Measurements from ENCODE around the gene LIM2. TPM values are rescaled to one million over a fixed set of nuclear protein-coding genes. Genes with fewer than 3 reads are reported as not detected.

Gene LIM2
- total and polyA plus RNA-seq, 2 of the 4 experiments (the other 2 are of a cell fraction), result not detected

DNA sequence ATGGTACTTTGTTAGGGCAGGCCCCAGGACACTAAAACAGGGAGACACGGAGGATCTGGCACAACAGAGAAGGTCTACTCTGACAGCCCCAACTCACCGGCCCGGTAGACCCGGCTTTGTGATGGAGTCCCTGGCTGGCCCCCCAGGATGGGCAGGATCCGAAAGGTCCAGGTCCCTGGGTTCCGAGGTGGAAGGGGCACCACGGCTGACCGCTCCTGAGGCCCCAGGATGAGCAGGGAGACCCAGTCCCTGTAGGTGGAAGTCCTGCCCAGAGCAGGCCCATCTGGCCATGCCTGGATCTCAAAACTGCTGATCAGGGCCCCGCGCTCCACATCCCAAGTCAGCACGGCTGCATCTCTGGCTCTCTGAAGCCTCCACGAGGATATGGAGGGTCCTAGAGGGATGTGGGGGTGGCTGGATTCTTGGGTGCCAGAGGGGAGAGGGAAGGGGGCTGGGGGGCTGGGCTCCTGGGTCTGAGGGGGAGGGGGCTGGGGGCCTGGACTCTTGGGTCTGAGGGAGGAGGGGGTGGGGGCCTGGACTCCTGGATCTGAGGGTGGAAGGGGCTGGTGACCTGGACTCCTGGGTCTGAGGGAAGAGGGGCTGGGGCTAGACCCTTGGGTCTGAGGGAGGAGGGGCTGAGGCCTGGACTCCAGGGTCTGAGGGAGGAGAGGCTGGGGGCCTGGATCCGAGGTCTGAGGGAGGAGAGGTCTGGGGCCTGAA lies 50.5 kb downstream of the LIM2 start:
- Histone ChIP-seq H3K14ac (replicated peaks; ENCODE audit: low read depth, low read length) (no peak overlapping the region), H2BK15ac (ENCODE audit: low read depth, low read length) (no peak overlapping the region), H2BK20ac (ENCODE audit: low read depth, low read length) (no peak overlapping the region), H2BK5ac (ENCODE audit: low read depth, low read length, poor library complexity, severe bottlenecking) (no peak overlapping the region), H3K79me1 (ENCODE audit: low read depth in 1 of 2, low read length in 2 of 2) (no peaks in the 10 kb centered on the region), H4K20me1 (ENCODE audit: insufficient read depth, low read length) (no peaks in the 10 kb centered on the region), H4K91ac (ENCODE audit: insufficient read depth, low read depth, low read length) (no peak overlapping the region), H3K4ac (ENCODE audit: low read depth, low read length) (no peak overlapping the region), H3K36me3 (ENCODE audit: control insufficient read depth, insufficient read depth, low read length) (no peaks in the 10 kb centered on the region), H3K9me3 (ENCODE audit: control insufficient read depth, insufficient read depth, low read length) (no peaks in the 10 kb centered on the region), H2AK9ac (replicated peaks; ENCODE audit: low read depth, low read length, poor library complexity) (no peak overlapping the region), H3K23ac (ENCODE audit: low read depth, low read length) (no peak overlapping the region), H3K27ac (ENCODE audit: insufficient read depth, low read length) (no peak overlapping the region), H3K56ac (ENCODE audit: extremely low read depth, insufficient read depth, low read length) (no peak overlapping the region), H4K5ac (ENCODE audit: low read depth, low read length) (no peak overlapping the region), H2AK5ac (ENCODE audit: low read depth, low read length) (no peak overlapping the region), H3K4me3 (ENCODE audit: insufficient read depth, low read depth, low read length) (no peak overlapping the region), H3K9ac (ENCODE audit: low read depth, low read length) (no peak overlapping the region), H3K27me3 (ENCODE audit: control insufficient read depth, insufficient read depth, low read length) (no peaks in the 10 kb centered on the region), H2BK120ac (ENCODE audit: low read depth, low read length) (no peak overlapping the region), H3K9me1 (ENCODE audit: insufficient read depth, low read length) (0 out of 2 replicates have a peak, but pooled peaks cover 4% of the 10 kb centered on the region), H2AFZ (replicated peaks; ENCODE audit: low read length, poor library complexity) (no peak overlapping the region), H3K4me1 (ENCODE audit: control insufficient read depth, insufficient read depth, low read length) (no peaks in the 10 kb centered on the region), H4K8ac (ENCODE audit: low read depth in 2 of 2, low read length in 2 of 2) (no peak overlapping the region), H3K18ac (ENCODE audit: low read depth, low read length) (no peak overlapping the region), H3K4me2 (ENCODE audit: low read depth, low read length) (no peak overlapping the region)
- no TSS peak for BruUV-seq (replicated peaks)
- DNase-seq, result no peak
- in situ Hi-C loops (cut with MboI; ENCODE audit: low sequenced_read_pairs), result no loop called here
- CTCF ChIA-PET, result no interaction called here
- WGBS, 2 experiments (ENCODE audit: extremely low coverage in 2 of 2, insufficient read length in 1 of 2), result 93% methylated on average over 6 of the region's 13 CpGs; no CpG with 5 or more reads in 1 of the 2 experiments
- dilution Hi-C loops (cut with HindIII; ENCODE audit: low sequenced_read_pairs, unreplicated experiment), result no loop called here
- intact Hi-C loops (cut with micrococcal nuclease), result loop anchor here (5.0 kb wide), 2 partner anchors 85 to 440 kb away; no protein-coding TSS in a partner anchor
- no peak for TF ChIP-seq RFX5 (IDR thresholded peaks at IDR 0.05; ENCODE audit: low read depth, low read length)
- no peak for TF ChIP-seq CHD1 (IDR thresholded peaks at IDR 0.05; ENCODE audit: low read depth, low read length)
- no peak for TF ChIP-seq NFE2L2 (IDR thresholded peaks at IDR 0.05; ENCODE audit: low read depth, low read length)
- no peak for TF ChIP-seq RAD21 (IDR thresholded peaks at IDR 0.05; ENCODE audit: low read length)
- no peak for TF ChIP-seq RCOR1 (IDR thresholded peaks at IDR 0.05; ENCODE audit: insufficient replicate concordance, low read length)
- TF ChIP-seq MXI1 (IDR thresholded peaks at IDR 0.05; ENCODE audit: borderline replicate concordance, low read depth, low read length), result no peak
- TF ChIP-seq POLR2A (IDR thresholded peaks at IDR 0.05; ENCODE audit: low read depth, low read length), result no peak
- TF ChIP-seq MAFK (IDR thresholded peaks at IDR 0.05; ENCODE audit: low read depth, low read length), result no peak
- TF ChIP-seq, protein P1, sequence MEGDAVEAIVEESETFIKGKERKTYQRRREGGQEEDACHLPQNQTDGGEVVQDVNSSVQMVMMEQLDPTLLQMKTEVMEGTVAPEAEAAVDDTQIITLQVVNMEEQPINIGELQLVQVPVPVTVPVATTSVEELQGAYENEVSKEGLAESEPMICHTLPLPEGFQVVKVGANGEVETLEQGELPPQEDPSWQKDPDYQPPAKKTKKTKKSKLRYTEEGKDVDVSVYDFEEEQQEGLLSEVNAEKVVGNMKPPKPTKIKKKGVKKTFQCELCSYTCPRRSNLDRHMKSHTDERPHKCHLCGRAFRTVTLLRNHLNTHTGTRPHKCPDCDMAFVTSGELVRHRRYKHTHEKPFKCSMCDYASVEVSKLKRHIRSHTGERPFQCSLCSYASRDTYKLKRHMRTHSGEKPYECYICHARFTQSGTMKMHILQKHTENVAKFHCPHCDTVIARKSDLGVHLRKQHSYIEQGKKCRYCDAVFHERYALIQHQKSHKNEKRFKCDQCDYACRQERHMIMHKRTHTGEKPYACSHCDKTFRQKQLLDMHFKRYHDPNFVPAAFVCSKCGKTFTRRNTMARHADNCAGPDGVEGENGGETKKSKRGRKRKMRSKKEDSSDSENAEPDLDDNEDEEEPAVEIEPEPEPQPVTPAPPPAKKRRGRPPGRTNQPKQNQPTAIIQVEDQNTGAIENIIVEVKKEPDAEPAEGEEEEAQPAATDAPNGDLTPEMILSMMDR (conservative IDR thresholded peaks at IDR 0.05; ENCODE audit: low read depth, low read length), result no peak
- TF ChIP-seq SMC3 (IDR thresholded peaks at IDR 0.05; ENCODE audit: low read depth, low read length), result no peak
- TF ChIP-seq MAZ (IDR thresholded peaks at IDR 0.05; ENCODE audit: borderline replicate concordance, low read depth, low read length), result no peak
- TF ChIP-seq, protein P2, sequence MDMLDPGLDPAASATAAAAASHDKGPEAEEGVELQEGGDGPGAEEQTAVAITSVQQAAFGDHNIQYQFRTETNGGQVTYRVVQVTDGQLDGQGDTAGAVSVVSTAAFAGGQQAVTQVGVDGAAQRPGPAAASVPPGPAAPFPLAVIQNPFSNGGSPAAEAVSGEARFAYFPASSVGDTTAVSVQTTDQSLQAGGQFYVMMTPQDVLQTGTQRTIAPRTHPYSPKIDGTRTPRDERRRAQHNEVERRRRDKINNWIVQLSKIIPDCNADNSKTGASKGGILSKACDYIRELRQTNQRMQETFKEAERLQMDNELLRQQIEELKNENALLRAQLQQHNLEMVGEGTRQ (IDR thresholded peaks at IDR 0.05; ENCODE audit: low read depth, low read length), result no peak
- no peak for TF ChIP-seq BHLHE40 (IDR thresholded peaks at IDR 0.05; ENCODE audit: low read depth, low read length)
- no peak for TF ChIP-seq FOS (IDR thresholded peaks at IDR 0.05; ENCODE audit: low read depth, low read length)
- TF ChIP-seq, protein P3, sequence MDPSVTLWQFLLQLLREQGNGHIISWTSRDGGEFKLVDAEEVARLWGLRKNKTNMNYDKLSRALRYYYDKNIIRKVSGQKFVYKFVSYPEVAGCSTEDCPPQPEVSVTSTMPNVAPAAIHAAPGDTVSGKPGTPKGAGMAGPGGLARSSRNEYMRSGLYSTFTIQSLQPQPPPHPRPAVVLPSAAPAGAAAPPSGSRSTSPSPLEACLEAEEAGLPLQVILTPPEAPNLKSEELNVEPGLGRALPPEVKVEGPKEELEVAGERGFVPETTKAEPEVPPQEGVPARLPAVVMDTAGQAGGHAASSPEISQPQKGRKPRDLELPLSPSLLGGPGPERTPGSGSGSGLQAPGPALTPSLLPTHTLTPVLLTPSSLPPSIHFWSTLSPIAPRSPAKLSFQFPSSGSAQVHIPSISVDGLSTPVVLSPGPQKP (IDR thresholded peaks at IDR 0.05; ENCODE audit: borderline replicate concordance, low read depth, low read length), result no peak
- TF ChIP-seq CEBPB (IDR thresholded peaks at IDR 0.05; ENCODE audit: low read depth, low read length), result no peak
- POLR2A ChIA-PET (ENCODE audit: unreplicated experiment), result no interaction called here
- ATAC-seq (ENCODE audit: low read depth), result no peak

All from IMR-90 (cell line).